Bronchial epithelial cell (primary cell): ENCODE measurements around the gene PRSS57. TPM values are rescaled to one million over a fixed set of nuclear protein-coding genes. Genes with fewer than 3 reads are reported as not detected.

Experiments
- DNase-seq: peaks from one replicate; pipeline ENCODE4 v3.0.0-alpha.2; 2010; ENCODE audit warnings: low read depth
- FAIRE-seq: peaks from 2 replicates; lab custom pipeline; 2011; peaks lifted over from hg19 to GRCh38; lab: Jason Lieb, UNC
- H3K27me3 ChIP-seq: 2 replicates; pipeline ENCODE4 v1.5.1; 2011; ENCODE audit warnings: low read length; ENCODE audit not compliant: control insufficient read depth, insufficient read depth
- H3K36me3 ChIP-seq: 2 replicates; pipeline ENCODE4 v1.5.1; 2011; ENCODE audit warnings: low read length; ENCODE audit not compliant: control insufficient read depth, insufficient read depth
- H3K4me3 ChIP-seq: 2 replicates; pipeline ENCODE4 v1.5.1; 2011; ENCODE audit warnings: mild to moderate bottlenecking, low read depth, low read length, control low read depth
- CTCF ChIP-seq: IDR thresholded peaks from 2 replicates; pipeline ENCODE4 v1.5.1; 2011; ENCODE audit warnings: mild to moderate bottlenecking, moderate library complexity, low read length, control low read depth, inconsistent platforms; ENCODE audit not compliant: insufficient read depth, severe bottlenecking
- total RNA-seq: library from RNA; depleted of rRNA; stranded (reverse); fragments of >200 nt; gene quantifications from 2 replicates; pipeline ENCODE4 v1.2.1, GENCODE V29; 2014

PRSS57 gene
- total RNA-seq, 1 donor from 2014 or later: not detected

GRCh38 chr19:662962-663681, 32.1 kb downstream of the PRSS57 start, which contains the start of gene RNF126:
Gene RNF126 (minus strand): TSS chr19:663214. CDS start chr19:663121, 93 bp downstream.
- FAIRE-seq (no peak), DNase-seq (peak; percentile 54)
- Histone ChIP-seq H3K27me3 (no peaks in the 10 kb centered on the region), H3K36me3 (peaks cover 8% of the 10 kb centered on the region), H3K4me3 (peak within 1 kb of the TSS; percentile 93)
- TF ChIP-seq CTCF: no peak

- no peak for TF ChIP-seq CTCF
- peak overlapping the region; percentile 93 for H3K4me3 ChIP-seq
- no peak for FAIRE-seq
- no peaks in the 10 kb centered on the region for H3K27me3 ChIP-seq
- peaks cover 8% of the 10 kb centered on the region for H3K36me3 ChIP-seq
- peak; percentile 47 for DNase-seq
Observed at GRCh38 chr19:662207-662961, 32.9 kb downstream of the PRSS57 start.

GRCh38 chr19:661427-662196, 33.6 kb downstream of the PRSS57 start:
- DNase-seq: no peak
- no peak for TF ChIP-seq CTCF
- peak overlapping the region; percentile 93 for H3K4me3 ChIP-seq
- peaks cover 11% of the 10 kb centered on the region for H3K36me3 ChIP-seq
- no peak for FAIRE-seq
- H3K27me3 ChIP-seq: no peaks in the 10 kb centered on the region

GRCh38 chr19:660793-661426, 34.3 kb downstream of the PRSS57 start:
- no peak for FAIRE-seq

More at GRCh38 chr19:660793-661426, 34.3 kb downstream of the PRSS57 start:
- Histone ChIP-seq H3K4me3 (peak overlapping the region; percentile 93), H3K27me3 (no peaks in the 10 kb centered on the region), H3K36me3 (peaks cover 13% of the 10 kb centered on the region)
- DNase-seq: no peak
- no peak for TF ChIP-seq CTCF
